K562 (cell line): ENCODE results near the gene HNRNPA2B1. TPM values are rescaled to one million over a fixed set of nuclear protein-coding genes. Genes with fewer than 3 reads are reported as not detected.

Source experiments
- CHCHD3 ChIP-seq: fragments of 250-450 bp; sonication (Bioruptor Pico); IDR thresholded peaks from 2 replicates; pipeline ENCODE4 v2.1.2; 2022; ENCODE audit warnings: mild to moderate bottlenecking
- ESRRB ChIP-seq: fragments of 250-450 bp; sonication (Bioruptor Pico); IDR thresholded peaks from 2 replicates; pipeline ENCODE4 v1.5.0; 2020; ENCODE audit warnings: mild to moderate bottlenecking, moderate library complexity, borderline replicate concordance
- LARP7 ChIP-seq: fragments of 450-650 bp; IDR thresholded peaks from 2 replicates; pipeline ENCODE4 v1.6.1; 2016
- MAFF ChIP-seq: IDR thresholded peaks from 2 replicates; pipeline ENCODE4 v1.6.1; 2012; ENCODE audit warnings: low read length, improper control_type of control experiment
- MAFG ChIP-seq: fragments of 450-650 bp; conservative IDR thresholded peaks from 2 replicates; pipeline ENCODE4 v1.6.1; 2016; ENCODE audit warnings: missing genetic modification characterization, missing compliant biosample characterization
- NFATC3 ChIP-seq: fragments of 450-650 bp; IDR thresholded peaks from 2 replicates; pipeline ENCODE4 v1.6.1; 2017; ENCODE audit warnings: mild to moderate bottlenecking
- PCBP1 ChIP-seq: fragments of 200-400 bp; formaldehyde crosslinking; IDR thresholded peaks from 2 replicates; pipeline ENCODE4 v1.6.1; 2018; ENCODE audit warnings: mild to moderate bottlenecking, low read depth, low read length; ENCODE audit not compliant: poor library complexity, severe bottlenecking
- PML ChIP-seq: IDR thresholded peaks from 2 replicates; pipeline ENCODE4 v1.6.1; 2012; ENCODE audit warnings: low read length, inconsistent platforms
- POLR2AphosphoS2 ChIP-seq: IDR thresholded peaks from 2 replicates; pipeline ENCODE4 v1.6.1; 2012; ENCODE audit warnings: low read length, improper control_type of control experiment
- SLC30A9 ChIP-seq: fragments of 250-450 bp; sonication (Bioruptor Pico); IDR thresholded peaks from 2 replicates; pipeline ENCODE4 v1.8.0; 2022; ENCODE audit warnings: mild to moderate bottlenecking, moderate library complexity
- SRF ChIP-seq, 2 experiments: fragments of 250-450, 450-650 bp in 1 of 2; sonication (Bioruptor Pico) in 1 of 2; sonication (generic) in 1 of 2; formaldehyde crosslinking; IDR thresholded peaks; 2 replicates each; pipeline versions ENCODE4 v1.5.0 to v1.5.1; 2020 to 2022; ENCODE audit warnings: mild to moderate bottlenecking in 1 of 2, missing genetic modification reagents in 1 of 2
- SUPT5H ChIP-seq: fragments of 450-650 bp; IDR thresholded peaks from 2 replicates; pipeline ENCODE4 v1.6.1; 2016
- YBX1 ChIP-seq: fragments of 450-650 bp; IDR thresholded peaks from 2 replicates; pipeline ENCODE4 v1.7.1; 2016; ENCODE audit warnings: mild to moderate bottlenecking
- ZFX ChIP-seq: sonication (generic); formaldehyde crosslinking; IDR thresholded peaks from 2 replicates; pipeline ENCODE4 v1.8.0; 2022; ENCODE audit warnings: mild to moderate bottlenecking, missing genetic modification reagents, moderate library complexity
- polyA plus RNA-seq, 8 experiments: library from polyadenylated mRNA; depleted of rRNA in 4 of 8; stranded (reverse) in 5 of 8; unstranded in 3 of 8; fragments of >200 nt; fragmentation: Nextera tagmentation in 2 of 8; fragmentation: Illumina TruSeq in 1 of 8; extraction: Ambion mirVana in 2 of 8; extraction: Trizol in 1 of 8; gene quantifications; 2 replicates each; pipeline versions ENCODE4 v1.2.1 to v1.2.3, GENCODE V29; 2011 to 2014; ENCODE audit warnings: inconsistent platforms in 1 of 8, missing spikeins in 1 of 8
- total RNA-seq, 7 experiments: library from RNA; depleted of rRNA in 6 of 7; stranded (reverse); fragments of >200 nt in 6 of 7; fragmentation: Illumina TruSeq in 2 of 7; extraction: Trizol in 2 of 7; gene quantifications; 2 replicates each; pipeline versions ENCODE4 v1.2.1 to v1.2.3, GENCODE V29; 2011 to 2021; ENCODE audit warnings: low replicate concordance in 1 of 7
- TF ChIP-seq, protein P1 (sequence below): sonication (generic); formaldehyde crosslinking; IDR thresholded peaks from 2 replicates; pipeline ENCODE4 v1.8.1; 2023; ENCODE audit warnings: missing genetic modification reagents, mild to moderate bottlenecking, borderline replicate concordance
- TF ChIP-seq, protein P2 (sequence below): fragments of 200-800 bp; sonication (Bioruptor generic); IDR thresholded peaks from 2 replicates; pipeline ENCODE4 v1.6.1; 2017; ENCODE audit warnings: missing genetic modification characterization, missing compliant biosample characterization
- TF ChIP-seq, protein P3 (sequence below): IDR thresholded peaks from 2 replicates; pipeline ENCODE4 v1.6.1; 2012; ENCODE audit warnings: low read depth, low read length, improper control_type of control experiment, borderline replicate concordance
- TF ChIP-seq, protein P4 (sequence below), 3 experiments: fragments of 200-800 bp in 1 of 3; fragments of 250-450 bp in 1 of 3; fragments of 450-650 bp in 1 of 3; sonication (Bioruptor Pico) in 1 of 3; sonication (Bioruptor generic) in 1 of 3; formaldehyde crosslinking in 1 of 3; IDR thresholded peaks; 2 replicates each; pipeline versions ENCODE4 v1.6.1 to v1.8.0; 2016 to 2022; ENCODE audit warnings: mild to moderate bottlenecking in 2 of 3, missing genetic modification characterization in 2 of 3, missing compliant biosample characterization in 1 of 3, moderate library complexity in 1 of 3

Gene HNRNPA2B1
- total and polyA plus RNA-seq, 9 of the 15 experiments (the other 6 are each of a cell fraction or from before 2014, with no cell fraction given) = 630 to 1,989 (median 865) TPM

DNA sequence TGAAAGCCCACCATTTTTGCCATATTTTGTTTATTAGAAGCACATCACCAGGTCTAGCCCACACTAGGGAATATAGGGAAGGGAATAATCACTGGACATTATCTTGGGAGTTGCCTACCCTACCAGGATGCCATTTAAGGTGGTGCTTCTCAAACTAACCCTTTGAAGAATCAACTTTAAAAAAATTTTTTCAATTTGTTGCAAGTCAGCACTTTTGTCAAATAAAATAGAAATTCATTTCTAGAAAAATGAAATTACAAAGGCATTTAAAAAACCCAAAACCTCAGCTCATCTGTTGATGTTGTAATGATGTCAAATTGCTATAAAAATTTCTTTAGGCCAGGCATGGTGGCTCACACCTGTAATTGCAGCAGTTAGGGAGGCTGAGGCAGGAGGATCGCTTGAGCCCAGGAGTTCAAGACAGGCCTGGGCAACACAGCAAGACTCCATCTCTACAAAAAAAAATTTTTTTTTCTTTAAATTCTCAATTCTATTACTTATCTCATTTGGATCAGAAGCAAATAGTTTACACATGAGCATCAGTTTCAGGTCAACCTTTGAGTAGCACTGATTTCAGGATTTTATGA lies 51.1 kb downstream of the HNRNPA2B1 start (continued):
- TF ChIP-seq, protein P1, sequence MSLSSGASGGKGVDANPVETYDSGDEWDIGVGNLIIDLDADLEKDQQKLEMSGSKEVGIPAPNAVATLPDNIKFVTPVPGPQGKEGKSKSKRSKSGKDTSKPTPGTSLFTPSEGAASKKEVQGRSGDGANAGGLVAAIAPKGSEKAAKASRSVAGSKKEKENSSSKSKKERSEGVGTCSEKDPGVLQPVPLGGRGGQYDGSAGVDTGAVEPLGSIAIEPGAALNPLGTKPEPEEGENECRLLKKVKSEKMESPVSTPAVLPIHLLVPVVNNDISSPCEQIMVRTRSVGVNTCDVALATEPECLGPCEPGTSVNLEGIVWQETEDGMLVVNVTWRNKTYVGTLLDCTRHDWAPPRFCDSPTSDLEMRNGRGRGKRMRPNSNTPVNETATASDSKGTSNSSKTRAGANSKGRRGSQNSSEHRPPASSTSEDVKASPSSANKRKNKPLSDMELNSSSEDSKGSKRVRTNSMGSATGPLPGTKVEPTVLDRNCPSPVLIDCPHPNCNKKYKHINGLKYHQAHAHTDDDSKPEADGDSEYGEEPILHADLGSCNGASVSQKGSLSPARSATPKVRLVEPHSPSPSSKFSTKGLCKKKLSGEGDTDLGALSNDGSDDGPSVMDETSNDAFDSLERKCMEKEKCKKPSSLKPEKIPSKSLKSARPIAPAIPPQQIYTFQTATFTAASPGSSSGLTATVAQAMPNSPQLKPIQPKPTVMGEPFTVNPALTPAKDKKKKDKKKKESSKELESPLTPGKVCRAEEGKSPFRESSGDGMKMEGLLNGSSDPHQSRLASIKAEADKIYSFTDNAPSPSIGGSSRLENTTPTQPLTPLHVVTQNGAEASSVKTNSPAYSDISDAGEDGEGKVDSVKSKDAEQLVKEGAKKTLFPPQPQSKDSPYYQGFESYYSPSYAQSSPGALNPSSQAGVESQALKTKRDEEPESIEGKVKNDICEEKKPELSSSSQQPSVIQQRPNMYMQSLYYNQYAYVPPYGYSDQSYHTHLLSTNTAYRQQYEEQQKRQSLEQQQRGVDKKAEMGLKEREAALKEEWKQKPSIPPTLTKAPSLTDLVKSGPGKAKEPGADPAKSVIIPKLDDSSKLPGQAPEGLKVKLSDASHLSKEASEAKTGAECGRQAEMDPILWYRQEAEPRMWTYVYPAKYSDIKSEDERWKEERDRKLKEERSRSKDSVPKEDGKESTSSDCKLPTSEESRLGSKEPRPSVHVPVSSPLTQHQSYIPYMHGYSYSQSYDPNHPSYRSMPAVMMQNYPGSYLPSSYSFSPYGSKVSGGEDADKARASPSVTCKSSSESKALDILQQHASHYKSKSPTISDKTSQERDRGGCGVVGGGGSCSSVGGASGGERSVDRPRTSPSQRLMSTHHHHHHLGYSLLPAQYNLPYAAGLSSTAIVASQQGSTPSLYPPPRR (CRISPR knock-in tag) = no peak
- TF ChIP-seq SLC30A9 (CRISPR knock-in tag) (no peak), CHCHD3 (CRISPR knock-in tag) (no peak), YBX1 (no peak), PCBP1 (no peak), PML (no peak), NFATC3 (no peak), POLR2AphosphoS2 (no peak), MAFF (peak; percentile 85), MAFG (tag) (peak; percentile 91), ESRRB (CRISPR knock-in tag) (no peak), SUPT5H (no peak), LARP7 (no peak), SRF (CRISPR knock-in tag; IDR thresholded peaks at IDR 0.05) (no peak), ZFX (CRISPR knock-in tag) (no peak)
- TF ChIP-seq, protein P2, sequence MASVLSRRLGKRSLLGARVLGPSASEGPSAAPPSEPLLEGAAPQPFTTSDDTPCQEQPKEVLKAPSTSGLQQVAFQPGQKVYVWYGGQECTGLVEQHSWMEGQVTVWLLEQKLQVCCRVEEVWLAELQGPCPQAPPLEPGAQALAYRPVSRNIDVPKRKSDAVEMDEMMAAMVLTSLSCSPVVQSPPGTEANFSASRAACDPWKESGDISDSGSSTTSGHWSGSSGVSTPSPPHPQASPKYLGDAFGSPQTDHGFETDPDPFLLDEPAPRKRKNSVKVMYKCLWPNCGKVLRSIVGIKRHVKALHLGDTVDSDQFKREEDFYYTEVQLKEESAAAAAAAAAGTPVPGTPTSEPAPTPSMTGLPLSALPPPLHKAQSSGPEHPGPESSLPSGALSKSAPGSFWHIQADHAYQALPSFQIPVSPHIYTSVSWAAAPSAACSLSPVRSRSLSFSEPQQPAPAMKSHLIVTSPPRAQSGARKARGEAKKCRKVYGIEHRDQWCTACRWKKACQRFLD (CRISPR knock-in tag) = no peak
- TF ChIP-seq, protein P3, sequence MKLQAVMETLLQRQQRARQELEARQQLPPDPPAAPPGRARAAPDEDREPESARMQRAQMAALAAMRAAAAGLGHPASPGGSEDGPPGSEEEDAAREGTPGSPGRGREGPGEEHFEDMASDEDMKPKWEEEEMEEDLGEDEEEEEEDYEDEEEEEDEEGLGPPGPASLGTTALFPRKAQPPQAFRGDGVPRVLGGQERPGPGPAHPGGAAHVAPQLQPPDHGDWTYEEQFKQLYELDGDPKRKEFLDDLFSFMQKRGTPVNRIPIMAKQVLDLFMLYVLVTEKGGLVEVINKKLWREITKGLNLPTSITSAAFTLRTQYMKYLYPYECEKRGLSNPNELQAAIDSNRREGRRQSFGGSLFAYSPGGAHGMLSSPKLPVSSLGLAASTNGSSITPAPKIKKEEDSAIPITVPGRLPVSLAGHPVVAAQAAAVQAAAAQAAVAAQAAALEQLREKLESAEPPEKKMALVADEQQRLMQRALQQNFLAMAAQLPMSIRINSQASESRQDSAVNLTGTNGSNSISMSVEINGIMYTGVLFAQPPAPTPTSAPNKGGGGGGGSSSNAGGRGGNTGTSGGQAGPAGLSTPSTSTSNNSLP = no peak
- TF ChIP-seq, protein P4, sequence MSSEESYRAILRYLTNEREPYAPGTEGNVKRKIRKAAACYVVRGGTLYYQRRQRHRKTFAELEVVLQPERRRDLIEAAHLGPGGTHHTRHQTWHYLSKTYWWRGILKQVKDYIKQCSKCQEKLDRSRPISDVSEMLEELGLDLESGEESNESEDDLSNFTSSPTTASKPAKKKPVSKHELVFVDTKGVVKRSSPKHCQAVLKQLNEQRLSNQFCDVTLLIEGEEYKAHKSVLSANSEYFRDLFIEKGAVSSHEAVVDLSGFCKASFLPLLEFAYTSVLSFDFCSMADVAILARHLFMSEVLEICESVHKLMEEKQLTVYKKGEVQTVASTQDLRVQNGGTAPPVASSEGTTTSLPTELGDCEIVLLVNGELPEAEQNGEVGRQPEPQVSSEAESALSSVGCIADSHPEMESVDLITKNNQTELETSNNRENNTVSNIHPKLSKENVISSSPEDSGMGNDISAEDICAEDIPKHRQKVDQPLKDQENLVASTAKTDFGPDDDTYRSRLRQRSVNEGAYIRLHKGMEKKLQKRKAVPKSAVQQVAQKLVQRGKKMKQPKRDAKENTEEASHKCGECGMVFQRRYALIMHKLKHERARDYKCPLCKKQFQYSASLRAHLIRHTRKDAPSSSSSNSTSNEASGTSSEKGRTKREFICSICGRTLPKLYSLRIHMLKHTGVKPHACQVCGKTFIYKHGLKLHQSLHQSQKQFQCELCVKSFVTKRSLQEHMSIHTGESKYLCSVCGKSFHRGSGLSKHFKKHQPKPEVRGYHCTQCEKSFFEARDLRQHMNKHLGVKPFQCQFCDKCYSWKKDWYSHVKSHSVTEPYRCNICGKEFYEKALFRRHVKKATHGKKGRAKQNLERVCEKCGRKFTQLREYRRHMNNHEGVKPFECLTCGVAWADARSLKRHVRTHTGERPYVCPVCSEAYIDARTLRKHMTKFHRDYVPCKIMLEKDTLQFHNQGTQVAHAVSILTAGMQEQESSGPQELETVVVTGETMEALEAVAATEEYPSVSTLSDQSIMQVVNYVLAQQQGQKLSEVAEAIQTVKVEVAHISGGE (CRISPR knock-in tag; IDR thresholded peaks at IDR 0.05) = no peak
